Measurements from ENCODE around the gene PRR15L. TPM values are rescaled to one million over a fixed set of nuclear protein-coding genes. Genes with fewer than 3 reads are reported as not detected.
"Not testable (repeated sequence)": the region's sequence is repeated elsewhere in the genome, so short reads cannot be mapped to it uniquely, and the experiment has no call there.

PRR15L gene
- total RNA-seq, 1 experiment from 2014 or later: not detected

DNA sequence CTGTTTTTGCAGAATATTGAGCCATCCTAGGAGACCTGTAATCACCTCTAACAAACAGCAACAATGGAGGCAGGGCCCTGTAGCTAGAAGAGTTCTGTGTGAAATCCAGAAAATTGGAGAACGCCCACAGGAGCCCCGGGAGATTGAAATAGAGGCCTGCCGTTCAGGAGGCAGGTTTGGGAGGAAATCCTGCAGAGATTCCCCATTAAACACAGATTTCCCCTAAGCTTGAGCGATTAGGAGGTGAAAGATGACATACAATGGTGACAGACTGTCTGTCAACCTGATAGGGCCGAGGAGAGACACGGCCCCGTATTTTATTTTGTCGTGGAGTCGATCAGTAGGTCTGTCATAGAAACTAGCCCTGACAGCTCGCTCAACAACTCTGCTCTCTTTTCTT lies 31.5 kb upstream of the PRR15L start:
- DNase-seq (ENCODE audit: low read depth): no peak

DNA sequence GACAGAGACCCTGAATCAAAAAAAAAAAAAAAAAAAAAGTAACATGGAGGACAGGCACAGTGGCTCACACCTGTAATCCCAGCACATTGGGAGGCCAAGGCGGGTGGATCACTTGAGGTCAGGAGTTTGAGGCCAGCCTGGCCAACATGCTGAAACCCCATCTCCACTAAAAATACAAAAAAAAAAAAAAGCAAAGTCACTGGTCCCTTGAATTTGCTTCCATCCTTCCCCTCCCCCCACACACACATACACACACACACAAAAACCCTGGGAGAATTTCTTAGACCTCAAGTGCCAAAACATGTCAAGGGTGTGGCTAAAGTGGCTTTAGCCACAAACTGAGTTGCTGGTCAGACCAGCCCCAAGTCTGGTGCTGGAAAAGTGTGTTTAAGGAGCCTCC lies 30.8 kb upstream of the PRR15L start:
- DNase-seq (ENCODE audit: low read depth): not testable (repeated sequence)

- no peak for DNase-seq (ENCODE audit: low read depth)
Observed at GRCh38 chr17:47987240-47987835, 29.7 kb upstream of the PRR15L start.

- no peak for DNase-seq (ENCODE audit: low read depth)
Observed at GRCh38 chr17:47986520-47986919, 28.8 kb upstream of the PRR15L start.

DNA sequence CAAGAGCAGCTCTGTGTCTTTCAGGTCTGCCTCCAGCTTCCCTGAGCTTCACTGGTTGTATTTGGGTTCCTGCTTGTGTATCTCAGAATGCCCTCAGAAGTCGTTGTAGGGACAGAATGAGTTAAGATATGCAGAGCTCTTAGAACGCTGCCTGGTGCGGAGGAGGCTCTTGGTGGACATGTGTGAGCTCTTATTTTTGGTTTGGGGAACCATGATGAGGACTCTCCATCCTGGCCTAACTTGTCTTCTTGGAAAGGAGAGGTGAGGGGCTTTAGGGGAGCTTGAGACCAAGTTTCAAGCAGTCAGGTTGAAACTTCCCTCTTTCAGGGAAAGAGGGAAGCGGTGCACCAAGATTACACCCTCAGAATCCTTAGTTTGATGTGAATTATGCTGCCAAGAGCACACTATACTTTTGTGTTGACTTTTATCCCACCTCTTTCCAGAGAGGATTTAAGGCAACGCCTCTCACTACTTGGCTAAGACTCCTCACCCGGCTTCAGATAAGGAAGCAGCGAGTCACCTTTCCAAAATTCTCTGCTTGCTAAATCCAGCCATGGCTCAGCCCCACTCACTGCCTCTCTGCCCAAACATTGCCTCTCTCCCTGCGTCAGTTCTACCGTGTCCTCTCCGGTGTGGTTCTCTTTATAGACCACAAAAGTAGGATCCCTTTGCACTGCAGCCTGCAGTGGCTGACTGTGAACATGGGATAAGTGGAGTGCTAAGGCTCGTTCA lies 26.0 kb upstream of the PRR15L start:
- no peak for DNase-seq (ENCODE audit: low read depth)

- DNase-seq (ENCODE audit: low read depth): peak; percentile 30
Observed at GRCh38 chr17:47982645-47983390, 25.1 kb upstream of the PRR15L start.

- no peak for DNase-seq (ENCODE audit: low read depth)
Observed at GRCh38 chr17:47982091-47982617, 24.5 kb upstream of the PRR15L start.

GRCh38 chr17:47981462-47981861 lies 23.8 kb upstream of the PRR15L start:
- no peak for DNase-seq (ENCODE audit: low read depth)

DNA sequence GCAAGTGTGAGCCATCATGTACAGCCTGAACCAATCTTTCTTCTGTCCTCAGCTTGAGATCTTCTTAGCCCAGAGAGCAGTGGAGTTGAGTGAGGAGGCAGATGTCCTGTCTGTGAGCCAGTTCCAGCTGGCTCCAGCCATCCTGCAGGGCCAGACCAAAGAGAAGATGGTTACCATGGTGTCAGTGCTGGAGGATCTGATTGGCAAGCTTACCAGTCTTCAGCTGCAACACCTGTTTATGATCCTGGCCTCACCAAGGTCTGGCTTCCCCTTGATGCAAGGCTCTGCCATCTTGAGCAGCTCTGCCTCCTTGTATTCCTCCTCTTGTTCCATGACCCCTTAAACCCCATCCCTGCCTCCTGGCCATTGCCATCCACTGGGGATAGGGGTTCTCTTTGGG lies 22.9 kb upstream of the PRR15L start:
- DNase-seq (ENCODE audit: low read depth): no peak

DNA sequence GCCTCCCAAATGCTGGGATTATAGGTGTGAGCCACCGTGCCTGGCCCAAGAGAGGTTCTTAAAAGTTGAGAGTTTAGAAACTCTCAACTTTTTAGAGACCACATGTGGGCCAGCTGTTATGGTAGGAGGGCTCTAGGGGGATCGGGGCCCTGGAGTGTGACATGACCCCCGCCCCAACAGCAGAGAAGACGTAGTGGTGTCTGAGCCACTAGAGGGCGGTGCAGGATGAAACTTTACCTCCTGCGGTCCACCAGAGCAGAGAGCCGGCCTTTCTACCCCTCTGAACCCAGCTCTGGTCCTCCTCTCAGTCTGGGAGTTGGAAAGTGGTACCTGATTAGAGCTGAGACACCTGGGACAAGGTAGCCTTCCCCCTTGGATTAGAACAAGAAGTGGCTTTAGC lies 20.6 kb upstream of the PRR15L start:
- DNase-seq (ENCODE audit: low read depth): peak; percentile 47

GRCh38 chr17:47975823-47976205 lies 18.1 kb upstream of the PRR15L start:
- no peak for DNase-seq (ENCODE audit: low read depth)

GRCh38 chr17:47975189-47975822 lies 17.6 kb upstream of the PRR15L start:
- DNase-seq (ENCODE audit: low read depth): no peak

DNA sequence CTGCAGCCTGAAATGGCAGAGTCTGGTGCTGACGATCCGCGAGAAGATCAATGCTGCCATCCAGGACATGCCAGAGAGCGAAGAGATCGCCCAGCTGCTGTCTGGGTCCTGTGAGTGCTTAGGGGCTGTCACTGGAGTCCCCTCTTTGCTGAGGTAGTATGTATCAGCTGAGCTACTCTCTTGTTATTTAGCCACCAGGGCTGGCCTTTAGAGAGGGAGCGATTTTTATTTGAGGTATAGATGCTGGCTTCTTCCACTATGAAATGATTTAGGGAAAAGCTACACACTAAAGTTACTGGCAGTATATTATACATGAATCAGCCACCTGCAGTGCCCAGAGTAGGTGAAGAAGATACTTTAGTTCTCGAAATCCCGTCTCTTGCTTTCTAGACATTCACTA lies 15.9 kb upstream of the PRR15L start:
- DNase-seq (ENCODE audit: low read depth): no peak

DNA sequence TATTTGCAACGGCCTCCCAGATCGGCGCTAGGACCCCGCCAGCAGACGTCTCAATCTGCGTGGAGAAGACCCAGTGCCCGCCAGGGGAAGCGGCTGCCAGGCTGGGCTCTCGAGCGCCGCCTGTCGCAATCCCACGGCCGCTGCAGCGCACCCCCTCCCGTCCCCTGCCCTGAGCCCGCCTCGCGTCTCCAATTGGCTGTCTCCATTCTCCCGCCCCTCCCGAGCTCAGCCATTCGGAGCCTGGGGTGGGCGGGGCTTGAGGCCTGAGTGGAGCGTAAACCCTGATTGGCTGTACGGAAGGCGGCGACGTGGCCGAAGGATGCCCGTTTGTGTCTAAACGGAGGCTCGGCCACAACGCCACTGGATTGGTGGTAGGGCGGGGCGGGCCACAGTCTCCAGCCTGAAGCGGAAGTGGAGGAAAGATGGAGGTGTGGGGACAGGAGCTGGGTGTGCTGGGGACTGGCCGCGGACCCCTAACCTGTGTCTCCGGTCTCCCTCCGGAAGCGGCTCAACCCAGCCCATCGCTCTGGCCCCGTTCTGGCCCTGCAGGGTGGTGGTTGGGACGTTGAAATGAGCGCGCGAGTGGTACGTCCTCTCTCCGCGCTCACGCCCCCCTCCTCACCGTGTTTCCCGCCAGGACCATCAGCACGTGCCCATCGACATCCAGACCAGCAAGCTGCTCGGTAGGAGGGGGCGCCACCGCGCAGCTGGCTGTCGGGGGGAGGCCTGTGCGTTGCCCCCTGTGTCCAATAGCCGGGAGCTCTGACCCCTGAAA lies 13.2 kb upstream of the PRR15L start, which contains the start of gene CDK5RAP3:
Gene CDK5RAP3, plus strand, starts transcription at position 389 of the 775 bp plus-strand sequence. Its CDS starts 34 bp downstream, at position 423.
- DNase-seq (ENCODE audit: low read depth): peak; percentile 99

DNA sequence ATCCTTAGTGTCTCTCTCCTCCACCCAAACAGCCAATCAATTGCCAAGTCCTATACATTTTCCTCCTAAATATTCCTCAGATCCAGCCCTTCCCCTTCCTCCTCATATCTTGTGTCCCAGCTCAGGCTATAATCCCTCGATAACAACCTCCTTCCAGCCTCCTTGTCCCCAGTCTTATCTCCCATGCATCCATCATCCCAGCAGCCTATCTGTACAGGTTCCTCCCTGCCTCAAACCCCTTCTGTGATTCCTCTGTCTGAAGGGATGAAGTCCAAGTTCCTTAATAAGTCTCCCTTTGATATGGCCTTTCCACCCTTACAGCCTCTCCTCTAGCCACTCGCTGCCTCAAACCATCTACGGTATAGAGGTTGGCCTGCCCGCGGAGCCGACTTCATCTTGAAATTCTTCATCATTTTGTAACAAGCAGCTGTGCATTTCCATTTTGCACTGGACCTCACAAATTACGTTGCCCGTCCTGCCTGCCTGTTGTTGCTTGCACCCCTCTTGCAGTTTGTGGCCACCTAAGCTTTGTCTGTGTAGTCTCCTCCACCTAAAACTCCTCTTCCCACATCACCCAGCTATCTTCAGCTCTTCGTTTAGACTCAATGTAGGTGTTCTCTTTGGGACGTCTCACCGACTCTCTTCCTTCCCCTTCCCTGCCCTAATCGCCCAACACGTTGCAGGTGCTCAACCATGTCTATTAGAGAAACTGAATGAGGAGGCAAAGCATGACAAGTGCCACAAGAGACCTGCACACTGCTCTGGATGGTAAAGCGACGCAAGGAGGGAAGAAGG lies 12.4 kb upstream of the PRR15L start:
- DNase-seq (ENCODE audit: low read depth): no peak

DNA sequence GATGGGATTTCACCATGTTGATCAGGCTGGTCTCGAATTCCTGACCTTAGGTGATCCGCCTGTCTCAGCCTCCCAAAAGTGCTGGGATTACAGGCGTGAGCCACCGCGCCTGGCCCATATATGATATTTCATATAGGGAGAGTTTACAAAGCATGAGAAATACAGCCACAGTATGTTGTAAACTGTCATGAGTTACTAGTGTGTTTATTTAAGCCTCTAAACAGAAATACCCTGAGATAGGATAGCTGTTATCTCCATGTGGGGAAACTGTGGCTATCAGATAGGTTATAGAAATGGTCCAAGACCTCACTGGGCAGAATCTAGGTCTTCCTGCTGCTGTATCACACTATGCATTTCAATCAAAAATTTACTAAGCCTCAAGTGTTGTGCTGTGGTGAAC lies 11.2 kb upstream of the PRR15L start:
- no peak for DNase-seq (ENCODE audit: low read depth)

DNA sequence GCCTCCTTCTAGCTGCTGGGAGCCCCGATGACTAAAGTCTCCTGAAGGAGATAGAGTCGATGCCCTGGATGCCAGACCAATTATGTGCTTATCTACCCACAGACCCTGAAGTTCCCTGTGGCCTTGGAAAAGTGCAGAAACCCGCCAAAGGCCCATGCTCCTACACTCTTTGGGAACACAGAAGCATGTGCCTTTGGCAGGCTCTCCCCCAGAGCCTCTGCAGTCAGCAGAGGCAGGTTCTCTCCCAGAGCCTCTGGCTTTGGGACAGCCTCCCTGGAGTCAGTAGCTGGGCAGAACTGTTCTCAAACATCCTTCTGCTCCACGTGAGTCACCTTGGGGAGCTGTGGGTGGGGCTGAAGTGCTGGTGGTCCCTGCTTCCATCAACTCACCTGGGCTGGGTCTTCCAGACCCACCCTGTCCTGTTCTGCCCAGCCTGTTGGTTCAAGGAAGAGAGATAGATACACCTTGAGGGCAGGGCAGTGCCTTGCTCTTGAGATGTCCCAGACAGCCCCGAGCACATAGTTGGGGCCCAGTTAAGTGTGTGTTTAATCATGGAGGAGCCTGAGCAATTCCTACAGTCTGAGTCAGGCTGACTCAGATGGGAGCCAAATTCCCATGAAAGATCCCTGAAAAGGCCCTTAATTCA lies 10.0 kb upstream of the PRR15L start:
- peak; percentile 90 for DNase-seq (ENCODE audit: low read depth)

GRCh38 chr17:47966079-47966519 lies 8.4 kb upstream of the PRR15L start:
- no peak for DNase-seq (ENCODE audit: low read depth)

- DNase-seq (ENCODE audit: low read depth): no peak
Observed at GRCh38 chr17:47964856-47965255, 7.2 kb upstream of the PRR15L start.

Measured in HT1080 (cell line).